ENCODE results near the gene SMARCA2. TPM values are rescaled to one million over a fixed set of nuclear protein-coding genes. Genes with fewer than 3 reads are reported as not detected.

The SMARCA2 gene
- total RNA-seq, 1 experiment from 2014 or later: 108 TPM

GRCh38 chr9:2174306-2174705 lies 159.2 kb downstream of the SMARCA2 start:
- Histone ChIP-seq H2AFZ (ENCODE audit: low read length) (no peak overlapping the region), H3K4me1 (ENCODE audit: low read length) (peaks cover 13% of the 10 kb centered on the region), H3K27me3 (ENCODE audit: low read length) (no peaks in the 10 kb centered on the region), H3K36me3 (ENCODE audit: insufficient read depth, low read length) (peaks cover 16% of the 10 kb centered on the region), H4K20me1 (ENCODE audit: insufficient read depth, low read depth, low read length) (no peaks in the 10 kb centered on the region), H3K9ac (ENCODE audit: low read length) (no peak overlapping the region), H3K79me2 (ENCODE audit: low read length) (peaks cover 5% of the 10 kb centered on the region; the same call in 1 of the 2 replicates), H3K9me2 (replicated peaks; ENCODE audit: insufficient read depth, low read length) (no peaks in the 10 kb centered on the region), H3K9me3 (ENCODE audit: low read length) (no peaks in the 10 kb centered on the region), H3K4me2 (ENCODE audit: low read depth, low read length, poor library complexity, severe bottlenecking) (no peak overlapping the region), H3K4me3 (ENCODE audit: low read length) (no peak overlapping the region), H3K27ac (ENCODE audit: low read length) (no peak overlapping the region)
- no peak for DNase-seq

- H3K79me2 ChIP-seq (ENCODE audit: low read length): peaks cover 5% of the 10 kb centered on the region; the same call in 1 of the 2 replicates
- no peaks in the 10 kb centered on the region for H3K9me2 ChIP-seq (replicated peaks; ENCODE audit: insufficient read depth, low read length)
- no peaks in the 10 kb centered on the region for H3K27me3 ChIP-seq (ENCODE audit: low read length)
- H3K4me2 ChIP-seq (ENCODE audit: low read depth, low read length, poor library complexity, severe bottlenecking): no peak overlapping the region
- H4K20me1 ChIP-seq (ENCODE audit: insufficient read depth, low read depth, low read length): no peaks in the 10 kb centered on the region
- no peak overlapping the region for H3K27ac ChIP-seq (ENCODE audit: low read length)
- peaks cover 19% of the 10 kb centered on the region for H3K4me1 ChIP-seq (ENCODE audit: low read length)
- H3K9ac ChIP-seq (ENCODE audit: low read length): no peak overlapping the region
- H3K36me3 ChIP-seq (ENCODE audit: insufficient read depth, low read length): peaks cover 16% of the 10 kb centered on the region
- DNase-seq: no peak
- H2AFZ ChIP-seq (ENCODE audit: low read length): no peak overlapping the region
- H3K9me3 ChIP-seq (ENCODE audit: low read length): no peaks in the 10 kb centered on the region
- no peak overlapping the region for H3K4me3 ChIP-seq (ENCODE audit: low read length)
Observed at GRCh38 chr9:2174911-2175310, 159.8 kb downstream of the SMARCA2 start.

GRCh38 chr9:2177121-2177520 lies 162.0 kb downstream of the SMARCA2 start:
- no peak for DNase-seq
- Histone ChIP-seq H3K27ac (ENCODE audit: low read length) (no peak overlapping the region), H3K4me2 (ENCODE audit: low read depth, low read length, poor library complexity, severe bottlenecking) (no peak overlapping the region), H2AFZ (ENCODE audit: low read length) (no peak overlapping the region), H3K4me3 (ENCODE audit: low read length) (no peak overlapping the region), H3K79me2 (ENCODE audit: low read length) (peaks cover 5% of the 10 kb centered on the region; the same call in 1 of the 2 replicates), H3K27me3 (ENCODE audit: low read length) (no peaks in the 10 kb centered on the region), H4K20me1 (ENCODE audit: insufficient read depth, low read depth, low read length) (no peaks in the 10 kb centered on the region), H3K9me3 (ENCODE audit: low read length) (no peaks in the 10 kb centered on the region), H3K36me3 (ENCODE audit: insufficient read depth, low read length) (peaks cover 7% of the 10 kb centered on the region), H3K9me2 (replicated peaks; ENCODE audit: insufficient read depth, low read length) (no peaks in the 10 kb centered on the region), H3K4me1 (ENCODE audit: low read length) (peaks cover 20% of the 10 kb centered on the region), H3K9ac (ENCODE audit: low read length) (no peak overlapping the region)

DNA sequence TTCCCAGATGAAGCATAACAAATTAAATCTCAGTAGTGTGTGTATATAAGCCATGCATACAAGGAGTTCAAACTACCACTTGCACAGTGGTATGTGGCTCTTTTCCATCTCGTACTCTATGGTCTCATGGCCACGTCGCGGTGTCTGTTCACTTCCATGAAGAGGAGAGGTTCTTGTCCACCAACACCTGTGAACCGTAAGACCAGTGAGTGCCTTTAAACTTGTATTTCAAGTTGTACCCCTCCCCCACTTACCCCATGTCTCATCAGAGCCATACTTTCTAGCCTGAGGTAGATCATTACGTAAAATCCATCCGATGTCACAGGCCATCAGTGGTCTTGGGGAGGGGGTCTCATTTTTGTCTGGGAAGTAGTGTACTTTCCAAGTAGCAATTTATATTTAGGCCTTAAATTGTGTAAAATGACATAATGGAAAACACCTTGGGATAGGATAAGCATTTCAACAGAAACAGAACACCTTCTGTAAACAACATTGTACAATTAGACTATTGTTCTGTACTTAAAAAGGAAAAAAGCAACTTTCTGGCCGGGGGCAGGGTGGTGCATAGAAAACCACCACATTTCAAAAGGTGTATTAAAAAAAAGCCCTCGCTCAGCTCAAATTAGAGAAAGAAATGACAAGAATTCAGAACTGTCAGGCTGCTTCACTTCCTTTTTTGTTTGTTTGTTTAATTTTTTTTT lies 163.0 kb downstream of the SMARCA2 start:
- no peak overlapping the region for H3K4me3 ChIP-seq (ENCODE audit: low read length)
- H3K9ac ChIP-seq (ENCODE audit: low read length): no peak overlapping the region
- H3K27me3 ChIP-seq (ENCODE audit: low read length): no peaks in the 10 kb centered on the region
- H4K20me1 ChIP-seq (ENCODE audit: insufficient read depth, low read depth, low read length): no peaks in the 10 kb centered on the region
- 0 out of 2 replicates have a peak overlapping the region, but pooled peaks have one; percentile 34 for H3K27ac ChIP-seq (ENCODE audit: low read length)
- H3K4me1 ChIP-seq (ENCODE audit: low read length): peaks cover 20% of the 10 kb centered on the region
- no peak overlapping the region for H3K4me2 ChIP-seq (ENCODE audit: low read depth, low read length, poor library complexity, severe bottlenecking)
- DNase-seq: no peak
- no peaks in the 10 kb centered on the region for H3K9me3 ChIP-seq (ENCODE audit: low read length)
- H2AFZ ChIP-seq (ENCODE audit: low read length): no peak overlapping the region
- peaks cover 2% of the 10 kb centered on the region; the same call in 1 of the 2 replicates for H3K79me2 ChIP-seq (ENCODE audit: low read length)
- no peaks in the 10 kb centered on the region for H3K36me3 ChIP-seq (ENCODE audit: insufficient read depth, low read length)
- no peaks in the 10 kb centered on the region for H3K9me2 ChIP-seq (replicated peaks; ENCODE audit: insufficient read depth, low read length)

GRCh38 chr9:2179567-2179966 lies 164.4 kb downstream of the SMARCA2 start:
- Histone ChIP-seq H3K4me1 (ENCODE audit: low read length) (peaks cover 20% of the 10 kb centered on the region), H4K20me1 (ENCODE audit: insufficient read depth, low read depth, low read length) (no peaks in the 10 kb centered on the region), H3K79me2 (ENCODE audit: low read length) (no peaks in the 10 kb centered on the region; the same call in 1 of the 2 replicates), H3K9ac (ENCODE audit: low read length) (no peak overlapping the region), H3K9me3 (ENCODE audit: low read length) (no peaks in the 10 kb centered on the region), H2AFZ (ENCODE audit: low read length) (no peak overlapping the region), H3K9me2 (replicated peaks; ENCODE audit: insufficient read depth, low read length) (no peaks in the 10 kb centered on the region), H3K4me2 (ENCODE audit: low read depth, low read length, poor library complexity, severe bottlenecking) (no peak overlapping the region), H3K4me3 (ENCODE audit: low read length) (no peak overlapping the region), H3K27ac (ENCODE audit: low read length) (peak overlapping the region; percentile 34), H3K36me3 (ENCODE audit: insufficient read depth, low read length) (peaks cover 4% of the 10 kb centered on the region; the same call in 1 of the 2 replicates), H3K27me3 (ENCODE audit: low read length) (no peaks in the 10 kb centered on the region)
- peak; percentile 64 for DNase-seq

- DNase-seq: no peak
- H3K4me1 ChIP-seq (ENCODE audit: low read length): peaks cover 20% of the 10 kb centered on the region
- H3K9me3 ChIP-seq (ENCODE audit: low read length): no peaks in the 10 kb centered on the region
Observed at GRCh38 chr9:2180154-2180553, 165.0 kb downstream of the SMARCA2 start.

GRCh38 chr9:2180704-2181103 lies 165.6 kb downstream of the SMARCA2 start:
- Histone ChIP-seq H3K27ac (ENCODE audit: low read length) (no peak overlapping the region), H3K27me3 (ENCODE audit: low read length) (no peaks in the 10 kb centered on the region), H3K4me2 (ENCODE audit: low read depth, low read length, poor library complexity, severe bottlenecking) (no peak overlapping the region), H3K36me3 (ENCODE audit: insufficient read depth, low read length) (peaks cover 7% of the 10 kb centered on the region; the same call in 1 of the 2 replicates), H2AFZ (ENCODE audit: low read length) (no peak overlapping the region), H3K79me2 (ENCODE audit: low read length) (no peaks in the 10 kb centered on the region; the same call in 1 of the 2 replicates), H3K9me2 (replicated peaks; ENCODE audit: insufficient read depth, low read length) (no peaks in the 10 kb centered on the region), H3K4me3 (ENCODE audit: low read length) (no peak overlapping the region), H3K9ac (ENCODE audit: low read length) (no peak overlapping the region), H3K4me1 (ENCODE audit: low read length) (peaks cover 20% of the 10 kb centered on the region), H4K20me1 (ENCODE audit: insufficient read depth, low read depth, low read length) (no peaks in the 10 kb centered on the region), H3K9me3 (ENCODE audit: low read length) (no peaks in the 10 kb centered on the region)
- no peak for DNase-seq

More at GRCh38 chr9:2180154-2180553, 165.0 kb downstream of the SMARCA2 start:
- no peak overlapping the region for H3K4me3 ChIP-seq (ENCODE audit: low read length)
- H3K9ac ChIP-seq (ENCODE audit: low read length): no peak overlapping the region
- H2AFZ ChIP-seq (ENCODE audit: low read length): no peak overlapping the region
- H3K27ac ChIP-seq (ENCODE audit: low read length): no peak overlapping the region
- peaks cover 4% of the 10 kb centered on the region; the same call in 1 of the 2 replicates for H3K36me3 ChIP-seq (ENCODE audit: insufficient read depth, low read length)
- no peaks in the 10 kb centered on the region for H3K9me2 ChIP-seq (replicated peaks; ENCODE audit: insufficient read depth, low read length)
- no peaks in the 10 kb centered on the region for H3K27me3 ChIP-seq (ENCODE audit: low read length)
- no peaks in the 10 kb centered on the region for H4K20me1 ChIP-seq (ENCODE audit: insufficient read depth, low read depth, low read length)
- no peak overlapping the region for H3K4me2 ChIP-seq (ENCODE audit: low read depth, low read length, poor library complexity, severe bottlenecking)
- H3K79me2 ChIP-seq (ENCODE audit: low read length): no peaks in the 10 kb centered on the region; the same call in 1 of the 2 replicates

GRCh38 chr9:2181792-2182191 lies 166.6 kb downstream of the SMARCA2 start:
- Histone ChIP-seq H4K20me1 (ENCODE audit: insufficient read depth, low read depth, low read length) (no peaks in the 10 kb centered on the region), H3K27ac (ENCODE audit: low read length) (no peak overlapping the region), H3K4me1 (ENCODE audit: low read length) (peaks cover 20% of the 10 kb centered on the region), H3K36me3 (ENCODE audit: insufficient read depth, low read length) (peaks cover 9% of the 10 kb centered on the region; the same call in 1 of the 2 replicates), H3K27me3 (ENCODE audit: low read length) (no peaks in the 10 kb centered on the region), H3K4me3 (ENCODE audit: low read length) (no peak overlapping the region), H2AFZ (ENCODE audit: low read length) (no peak overlapping the region), H3K9me2 (replicated peaks; ENCODE audit: insufficient read depth, low read length) (no peaks in the 10 kb centered on the region), H3K4me2 (ENCODE audit: low read depth, low read length, poor library complexity, severe bottlenecking) (no peak overlapping the region), H3K9me3 (ENCODE audit: low read length) (no peaks in the 10 kb centered on the region), H3K9ac (ENCODE audit: low read length) (no peak overlapping the region), H3K79me2 (ENCODE audit: low read length) (no peaks in the 10 kb centered on the region; the same call in 1 of the 2 replicates)
- no peak for DNase-seq

Data from Karpas-422 (cell line).